Measurements from ENCODE around the gene WNT11. TPM values are rescaled to one million over a fixed set of nuclear protein-coding genes. Genes with fewer than 3 reads are reported as not detected.

Gene WNT11
- total RNA-seq, 6 experiments from 2014 or later, result 2.8 to 13.1 (median 5.5) TPM

DNA sequence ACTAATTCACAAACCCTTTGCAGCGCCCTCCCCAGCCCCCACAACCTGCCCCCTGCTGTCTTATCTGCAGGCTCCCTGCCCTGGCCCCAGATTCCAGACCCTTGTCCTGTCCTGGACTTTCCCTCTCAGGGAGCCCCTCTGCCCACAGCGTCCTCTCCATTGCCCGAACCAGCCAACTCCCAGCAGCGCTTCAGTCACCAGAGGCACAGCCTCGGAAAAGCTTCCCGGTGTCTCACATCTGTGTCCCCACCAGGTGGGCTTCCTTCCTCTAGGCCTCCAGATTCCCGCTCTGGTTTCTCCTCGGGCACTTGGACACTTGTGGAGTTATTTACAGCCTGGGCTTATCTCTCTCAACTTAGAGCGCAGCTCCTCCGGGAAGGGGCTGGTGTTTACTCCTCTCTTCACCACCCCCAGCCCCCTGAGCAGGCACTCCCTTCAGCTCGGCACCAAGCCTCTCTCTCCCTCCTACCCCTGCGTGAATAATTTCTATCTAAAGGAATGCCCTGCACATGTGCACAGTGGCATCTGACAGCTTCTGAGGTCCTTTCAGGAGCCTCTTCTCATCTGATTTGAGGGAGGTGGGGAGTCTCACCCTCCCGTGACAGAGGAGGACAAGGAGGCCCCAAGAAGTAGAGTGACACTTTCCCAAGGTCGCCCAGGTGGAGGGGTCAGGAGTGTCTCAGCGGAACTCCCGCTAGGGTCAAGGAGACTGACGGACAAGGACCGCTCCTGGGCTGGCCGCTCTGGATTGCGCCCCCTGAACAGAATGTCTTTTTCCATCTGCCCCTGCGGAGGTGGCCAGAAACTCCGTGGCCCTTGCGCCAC is 838 bp downstream of the WNT11 start:
- peaks cover 0 to 31% (median 10%) of the 10 kb centered on the region in 4 donors for H3K4me1 ChIP-seq
- H3K9me3 ChIP-seq, result no peaks in the 10 kb centered on the region
- DNase-seq (no peak), ATAC-seq (no peak)
- intact Hi-C loops (cut with DNase I), result loop anchor here (5.0 kb wide), 1 partner anchor 112 kb away; no protein-coding TSS in a partner anchor
- H3K27me3 ChIP-seq, result no peaks in the 10 kb centered on the region
- H3K27ac ChIP-seq, result no peak overlapping the region
- TF ChIP-seq, protein P1, sequence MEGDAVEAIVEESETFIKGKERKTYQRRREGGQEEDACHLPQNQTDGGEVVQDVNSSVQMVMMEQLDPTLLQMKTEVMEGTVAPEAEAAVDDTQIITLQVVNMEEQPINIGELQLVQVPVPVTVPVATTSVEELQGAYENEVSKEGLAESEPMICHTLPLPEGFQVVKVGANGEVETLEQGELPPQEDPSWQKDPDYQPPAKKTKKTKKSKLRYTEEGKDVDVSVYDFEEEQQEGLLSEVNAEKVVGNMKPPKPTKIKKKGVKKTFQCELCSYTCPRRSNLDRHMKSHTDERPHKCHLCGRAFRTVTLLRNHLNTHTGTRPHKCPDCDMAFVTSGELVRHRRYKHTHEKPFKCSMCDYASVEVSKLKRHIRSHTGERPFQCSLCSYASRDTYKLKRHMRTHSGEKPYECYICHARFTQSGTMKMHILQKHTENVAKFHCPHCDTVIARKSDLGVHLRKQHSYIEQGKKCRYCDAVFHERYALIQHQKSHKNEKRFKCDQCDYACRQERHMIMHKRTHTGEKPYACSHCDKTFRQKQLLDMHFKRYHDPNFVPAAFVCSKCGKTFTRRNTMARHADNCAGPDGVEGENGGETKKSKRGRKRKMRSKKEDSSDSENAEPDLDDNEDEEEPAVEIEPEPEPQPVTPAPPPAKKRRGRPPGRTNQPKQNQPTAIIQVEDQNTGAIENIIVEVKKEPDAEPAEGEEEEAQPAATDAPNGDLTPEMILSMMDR (IDR thresholded peaks at IDR 0.05), result no peak
- TF ChIP-seq POLR2A (IDR thresholded peaks at IDR 0.05), result no peak
- H3K36me3 ChIP-seq, result no peaks in the 10 kb centered on the region
- 56% methylated on average over 10 of the region's 23 CpGs for WGBS (ENCODE audit: insufficient coverage, low coverage, low lambda C conversion rate, missing lambda C conversion rate)
- H3K4me3 ChIP-seq, result no peak overlapping the region

DNA sequence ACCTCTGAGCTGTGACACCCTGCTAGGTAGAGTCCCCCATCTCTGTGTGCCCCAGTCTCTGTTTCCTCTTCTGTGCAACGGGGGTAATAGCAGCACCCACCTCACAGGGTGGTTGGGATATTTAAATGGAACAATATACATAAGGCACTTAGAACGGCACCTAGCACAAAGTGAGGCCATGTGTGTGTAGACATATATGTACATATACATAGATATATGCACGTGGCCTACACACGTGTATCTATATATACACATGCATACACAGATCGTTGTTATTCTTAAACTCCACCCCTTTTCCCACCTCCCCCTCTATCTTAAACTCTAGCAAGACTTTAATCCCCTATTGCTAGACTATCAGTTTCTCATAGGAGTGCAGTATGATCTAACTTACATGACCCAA is 2.4 kb downstream of the WNT11 start:
- no peaks in the 10 kb centered on the region for H3K27me3 ChIP-seq
- H3K4me3 ChIP-seq, result no peak overlapping the region
- intact Hi-C loops (cut with DNase I), result no loop called here
- H3K36me3 ChIP-seq, result no peaks in the 10 kb centered on the region
- H3K4me1 ChIP-seq, result peaks cover 0 to 19% (median 10%) of the 10 kb centered on the region in 4 donors
- ATAC-seq (no peak), DNase-seq (no peak)
- no peaks in the 10 kb centered on the region for H3K9me3 ChIP-seq
- WGBS (ENCODE audit: insufficient coverage, low coverage, low lambda C conversion rate, missing lambda C conversion rate), result 65% methylated on average over 4 of the region's 5 CpGs
- no peak for TF ChIP-seq POLR2A (IDR thresholded peaks at IDR 0.05)
- TF ChIP-seq, protein P1 (IDR thresholded peaks at IDR 0.05), result no peak
- no peak overlapping the region for H3K27ac ChIP-seq

DNA sequence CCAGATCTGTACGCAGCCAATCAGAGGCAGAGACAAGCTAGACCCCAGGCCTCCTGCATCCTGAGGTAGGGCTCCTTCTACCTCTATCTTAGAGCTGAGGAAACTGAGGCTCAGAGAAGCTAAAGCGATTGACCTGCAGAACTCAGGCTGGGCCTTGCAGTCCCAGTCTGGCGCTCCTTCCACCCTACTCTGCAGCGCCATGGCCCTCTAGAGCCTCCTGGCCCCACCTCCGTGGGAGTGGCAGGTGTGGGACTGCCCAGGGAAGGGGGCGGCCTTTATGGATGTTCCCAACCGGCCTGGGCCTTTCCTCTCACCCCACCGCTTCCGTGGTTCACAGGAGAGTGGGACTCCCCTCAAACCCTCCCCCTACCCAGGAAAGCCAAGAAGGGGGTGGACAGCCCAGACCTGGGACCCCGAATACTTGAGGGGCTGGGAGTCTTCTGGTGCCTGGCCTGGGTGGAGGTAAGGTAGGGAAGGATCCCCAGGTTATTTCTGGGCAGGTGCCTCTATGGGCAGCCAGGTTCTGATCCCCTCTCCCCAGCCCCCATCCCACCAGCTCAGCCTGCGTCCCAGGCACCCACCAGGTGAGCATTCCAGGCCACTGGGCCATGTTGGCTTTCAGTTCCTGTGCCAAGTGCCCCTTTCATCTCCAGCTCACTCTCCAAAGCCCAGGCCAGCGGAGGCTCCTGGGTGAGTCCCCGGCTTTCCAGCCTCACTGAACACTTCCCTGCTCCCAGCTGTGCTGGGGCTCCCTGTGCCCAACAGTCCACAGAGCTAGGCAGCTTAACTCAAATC is 3.0 kb downstream of the WNT11 start:
- ATAC-seq (no peak), DNase-seq (no peak)
- no peak overlapping the region for H3K4me3 ChIP-seq
- TF ChIP-seq, protein P1 (IDR thresholded peaks at IDR 0.05), result no peak
- TF ChIP-seq POLR2A (IDR thresholded peaks at IDR 0.05), result no peak
- H3K27me3 ChIP-seq, result no peaks in the 10 kb centered on the region
- H3K4me1 ChIP-seq, result peaks cover 0 to 14% (median 9%) of the 10 kb centered on the region in 4 donors
- no peaks in the 10 kb centered on the region for H3K9me3 ChIP-seq
- intact Hi-C loops (cut with DNase I), result no loop called here
- no peak overlapping the region for H3K27ac ChIP-seq
- 83% methylated on average over 4 of the region's 13 CpGs for WGBS (ENCODE audit: insufficient coverage, low coverage, low lambda C conversion rate, missing lambda C conversion rate)
- no peaks in the 10 kb centered on the region for H3K36me3 ChIP-seq

DNA sequence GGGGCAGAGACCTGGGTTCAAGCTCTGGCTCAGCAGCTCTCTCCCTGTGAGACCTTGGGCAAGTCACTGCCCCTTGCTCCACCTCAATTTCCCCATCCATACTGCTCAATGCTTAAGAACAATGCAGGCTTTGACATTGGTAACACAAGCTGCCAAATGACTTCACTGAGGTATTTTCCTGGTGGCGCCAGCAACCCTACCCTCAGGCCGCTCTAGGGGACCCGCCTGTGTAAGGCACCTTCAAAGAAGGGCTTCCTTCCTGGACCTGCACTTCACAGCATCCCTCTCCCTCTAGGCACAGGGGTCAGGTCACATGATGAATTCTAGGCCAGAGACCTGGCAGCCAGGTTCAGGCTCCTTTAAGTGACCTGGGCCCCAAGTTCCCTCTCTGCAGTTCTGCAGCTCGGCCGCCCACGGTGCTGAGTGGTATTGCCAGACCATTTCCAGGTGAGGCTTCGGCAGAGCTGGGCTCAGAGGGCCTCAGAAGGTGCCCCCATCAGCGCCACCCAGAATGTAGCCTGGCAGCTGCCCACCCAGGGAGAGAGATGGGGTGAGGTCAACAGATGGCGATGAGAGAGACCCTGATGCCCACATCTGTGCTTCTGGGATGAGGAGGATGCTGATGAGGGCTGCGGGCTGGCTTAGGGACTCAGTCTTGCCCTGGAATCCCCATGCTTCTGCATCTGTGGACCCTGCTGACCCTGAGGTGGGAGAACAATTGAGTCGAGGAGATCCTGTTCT is 4.5 kb downstream of the WNT11 start:
- DNase-seq (no peak), ATAC-seq (no peak)
- H3K27ac ChIP-seq, result no peak overlapping the region
- intact Hi-C loops (cut with DNase I), result no loop called here
- no peaks in the 10 kb centered on the region for H3K9me3 ChIP-seq
- no peak overlapping the region for H3K4me3 ChIP-seq
- 93% methylated on average over 2 of the region's 11 CpGs for WGBS (ENCODE audit: insufficient coverage, low coverage, low lambda C conversion rate, missing lambda C conversion rate)
- H3K4me1 ChIP-seq, result peaks cover 0 to 6% (median 0%) of the 10 kb centered on the region in 4 donors
- no peaks in the 10 kb centered on the region for H3K27me3 ChIP-seq
- no peak for TF ChIP-seq POLR2A (IDR thresholded peaks at IDR 0.05)
- TF ChIP-seq, protein P1 (IDR thresholded peaks at IDR 0.05), result no peak
- H3K36me3 ChIP-seq, result no peaks in the 10 kb centered on the region
